ENCODE measurements around the gene TRPM8.

- TF ChIP-seq NFIB (CRISPR knock-in tag; IDR thresholded peaks at IDR 0.05; ENCODE audit: borderline replicate concordance) (no peak), MYPOP (CRISPR knock-in tag; IDR thresholded peaks at IDR 0.05) (no peak)
Measured at GRCh38 chr2:234027641-234028040, 110.5 kb downstream of the TRPM8 start.
